ENCODE results near the gene FCER2.

GRCh38 chr19:7722231-7722651 lies 20.3 kb upstream of the FCER2 start:
- no peak for TF ChIP-seq CTCF (IDR thresholded peaks at IDR 0.05)
- TF ChIP-seq ZFX (IDR thresholded peaks at IDR 0.05; ENCODE audit: borderline replicate concordance) = no peak

All from 22Rv1 (cell line).